K562 (cell line): Measurements from ENCODE around the gene AAMDC. TPM values are rescaled to one million over a fixed set of nuclear protein-coding genes. Genes with fewer than 3 reads are reported as not detected.

Experiments
- FOXA3 ChIP-seq, 2 experiments: fragments of 450-650 bp in 1 of 2; sonication (generic) in 1 of 2; formaldehyde crosslinking; IDR thresholded peaks in 1 of 2; conservative IDR thresholded peaks in 1 of 2; 2 replicates each; pipeline versions ENCODE4 v1.4.0 to v1.8.0; 2020 to 2022; ENCODE audit warnings: mild to moderate bottlenecking in 2 of 2, missing genetic modification reagents in 1 of 2
- MGA ChIP-seq: fragments of 450-650 bp; IDR thresholded peaks from 2 replicates; pipeline ENCODE4 v1.6.1; 2016; ENCODE audit warnings: mild to moderate bottlenecking, moderate library complexity
- MIER1 ChIP-seq: fragments of 450-650 bp; IDR thresholded peaks from 2 replicates; pipeline ENCODE4 v1.6.1; 2016; ENCODE audit warnings: antibody characterized with exemption, mild to moderate bottlenecking, low read depth
- OTX1 ChIP-seq: fragments of 450-650 bp; formaldehyde crosslinking; IDR thresholded peaks from 2 replicates; pipeline ENCODE4 v1.4.0; 2022; ENCODE audit warnings: mild to moderate bottlenecking
- TARDBP ChIP-seq: fragments of 450-650 bp; IDR thresholded peaks from 2 replicates; pipeline ENCODE4 v1.6.1; 2016
- TEAD2 ChIP-seq: fragments of 450-650 bp; IDR thresholded peaks from 2 replicates; pipeline ENCODE4 v1.6.1; 2016; ENCODE audit warnings: missing genetic modification characterization, control low read depth, missing compliant biosample characterization
- U2AF2 ChIP-seq: fragments of 200-400 bp; formaldehyde crosslinking; optimal IDR thresholded peaks from 2 replicates; pipeline ENCODE3; 2017; ENCODE audit warnings: low read depth, mild to moderate bottlenecking, low read length
- ZNF324 ChIP-seq: fragments of 250-450 bp; sonication (Bioruptor Pico); IDR thresholded peaks from 2 replicates; pipeline ENCODE4 v1.4.0; 2020; ENCODE audit warnings: mild to moderate bottlenecking
- polyA plus RNA-seq, 8 experiments: library from polyadenylated mRNA; depleted of rRNA in 4 of 8; stranded (reverse) in 5 of 8; unstranded in 3 of 8; fragments of >200 nt; fragmentation: Nextera tagmentation in 2 of 8; fragmentation: Illumina TruSeq in 1 of 8; extraction: Ambion mirVana in 2 of 8; extraction: Trizol in 1 of 8; gene quantifications; 2 replicates each; pipeline versions ENCODE4 v1.2.1 to v1.2.3, GENCODE V29; 2011 to 2014; ENCODE audit warnings: inconsistent platforms in 1 of 8, missing spikeins in 1 of 8
- total RNA-seq, 7 experiments: library from RNA; depleted of rRNA in 6 of 7; stranded (reverse); fragments of >200 nt in 6 of 7; fragmentation: Illumina TruSeq in 2 of 7; extraction: Trizol in 2 of 7; gene quantifications; 2 replicates each; pipeline versions ENCODE4 v1.2.1 to v1.2.3, GENCODE V29; 2011 to 2021; ENCODE audit warnings: low replicate concordance in 1 of 7
- TF ChIP-seq, protein P1 (sequence below): fragments of 450-650 bp; IDR thresholded peaks from 2 replicates; pipeline ENCODE4 v1.6.1; 2016; ENCODE audit warnings: mild to moderate bottlenecking
- TF ChIP-seq, protein P2 (sequence below): fragments of 450-650 bp; conservative IDR thresholded peaks from 2 replicates; pipeline ENCODE4 v1.6.1; 2016; ENCODE audit warnings: missing genetic modification characterization, low read depth, mild to moderate bottlenecking, control low read depth, missing compliant biosample characterization

The AAMDC gene
- total and polyA plus RNA-seq, 9 of the 15 experiments (the other 6 are each of a cell fraction or from before 2014, with no cell fraction given) = 10.4 to 40.6 (median 15.6) TPM

DNA sequence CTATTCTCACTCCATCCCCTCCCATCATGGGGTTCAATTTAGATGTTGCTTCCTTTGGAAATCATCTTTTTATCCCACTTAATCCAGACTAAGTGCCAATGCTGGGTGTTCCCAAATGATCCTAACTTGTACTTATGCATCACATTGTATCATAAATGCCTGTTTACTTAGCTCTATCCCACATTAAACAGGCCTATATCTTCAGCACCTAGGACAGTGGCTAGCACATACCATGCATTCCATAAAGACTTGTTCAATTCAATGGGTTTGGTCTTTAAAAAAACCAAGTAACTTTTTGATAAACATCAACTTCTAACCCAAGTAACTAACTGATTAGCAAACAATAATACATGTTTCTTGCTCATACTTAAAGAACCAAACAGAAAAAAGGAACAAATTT, 41.0 kb upstream of the AAMDC start (continued):
- TF ChIP-seq FOXA3 (CRISPR knock-in tag; conservative IDR thresholded peaks at IDR 0.05 in 1 of 2, IDR thresholded peaks at IDR 0.05 in 1 of 2) = peak; percentile 36 to 65; a peak in 1 of 4 replicates
- peak; percentile 93 for TF ChIP-seq TEAD2 (tag)
- TF ChIP-seq, protein P1, sequence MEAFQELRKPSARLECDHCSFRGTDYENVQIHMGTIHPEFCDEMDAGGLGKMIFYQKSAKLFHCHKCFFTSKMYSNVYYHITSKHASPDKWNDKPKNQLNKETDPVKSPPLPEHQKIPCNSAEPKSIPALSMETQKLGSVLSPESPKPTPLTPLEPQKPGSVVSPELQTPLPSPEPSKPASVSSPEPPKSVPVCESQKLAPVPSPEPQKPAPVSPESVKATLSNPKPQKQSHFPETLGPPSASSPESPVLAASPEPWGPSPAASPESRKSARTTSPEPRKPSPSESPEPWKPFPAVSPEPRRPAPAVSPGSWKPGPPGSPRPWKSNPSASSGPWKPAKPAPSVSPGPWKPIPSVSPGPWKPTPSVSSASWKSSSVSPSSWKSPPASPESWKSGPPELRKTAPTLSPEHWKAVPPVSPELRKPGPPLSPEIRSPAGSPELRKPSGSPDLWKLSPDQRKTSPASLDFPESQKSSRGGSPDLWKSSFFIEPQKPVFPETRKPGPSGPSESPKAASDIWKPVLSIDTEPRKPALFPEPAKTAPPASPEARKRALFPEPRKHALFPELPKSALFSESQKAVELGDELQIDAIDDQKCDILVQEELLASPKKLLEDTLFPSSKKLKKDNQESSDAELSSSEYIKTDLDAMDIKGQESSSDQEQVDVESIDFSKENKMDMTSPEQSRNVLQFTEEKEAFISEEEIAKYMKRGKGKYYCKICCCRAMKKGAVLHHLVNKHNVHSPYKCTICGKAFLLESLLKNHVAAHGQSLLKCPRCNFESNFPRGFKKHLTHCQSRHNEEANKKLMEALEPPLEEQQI = peak; percentile 65; the same call in 1 of the 2 replicates
- no peak for TF ChIP-seq MGA
- TF ChIP-seq U2AF2 = no peak
- TF ChIP-seq OTX1 (CRISPR knock-in tag) = no peak
- TF ChIP-seq, protein P2, sequence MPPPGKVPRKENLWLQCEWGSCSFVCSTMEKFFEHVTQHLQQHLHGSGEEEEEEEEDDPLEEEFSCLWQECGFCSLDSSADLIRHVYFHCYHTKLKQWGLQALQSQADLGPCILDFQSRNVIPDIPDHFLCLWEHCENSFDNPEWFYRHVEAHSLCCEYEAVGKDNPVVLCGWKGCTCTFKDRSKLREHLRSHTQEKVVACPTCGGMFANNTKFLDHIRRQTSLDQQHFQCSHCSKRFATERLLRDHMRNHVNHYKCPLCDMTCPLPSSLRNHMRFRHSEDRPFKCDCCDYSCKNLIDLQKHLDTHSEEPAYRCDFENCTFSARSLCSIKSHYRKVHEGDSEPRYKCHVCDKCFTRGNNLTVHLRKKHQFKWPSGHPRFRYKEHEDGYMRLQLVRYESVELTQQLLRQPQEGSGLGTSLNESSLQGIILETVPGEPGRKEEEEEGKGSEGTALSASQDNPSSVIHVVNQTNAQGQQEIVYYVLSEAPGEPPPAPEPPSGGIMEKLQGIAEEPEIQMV = no peak
- peak; percentile 91 for TF ChIP-seq MIER1
- TF ChIP-seq ZNF324 (CRISPR knock-in tag) = no peak
- no peak for TF ChIP-seq TARDBP
